Aorta (tissue), 5 donors: ENCODE results near the gene MUC12. TPM values are rescaled to one million over a fixed set of nuclear protein-coding genes. Genes with fewer than 3 reads are reported as not detected.
A peak's percentile ranks its signal among the peaks of the same experiment; 100 is the strongest.
"Not testable (repeated sequence)": the region's sequence is repeated elsewhere in the genome, so short reads cannot be mapped to it uniquely, and the experiment has no call there.

Experiments
- ATAC-seq: fragments of 200-7000 bp; cut with Tn5 transposase; one replicate; pipeline ENCODE4 v1.9.1; 2022; ENCODE audit warnings: moderate library complexity; ENCODE audit not compliant: low FRiP score
- DNase-seq, 2 donors: peaks; one replicate each; pipeline ENCODE4 v3.0.0-alpha.2; 2020
- H3K27ac ChIP-seq, 2 donors: one replicate each; pipeline ENCODE4 v1.5.1; 2013; ENCODE audit warnings: low read length in 2 of 2, mild to moderate bottlenecking in 2 of 2, moderate library complexity in 2 of 2, control low read depth in 1 of 2, inconsistent platforms in 1 of 2, low read depth in 1 of 2
- H3K27me3 ChIP-seq, 2 donors: one replicate each; pipeline ENCODE4 v1.6.1; 2013; ENCODE audit warnings: control low read depth in 1 of 2, low read length in 1 of 2, mild to moderate bottlenecking in 1 of 2, moderate library complexity in 1 of 2; ENCODE audit not compliant: insufficient read depth in 2 of 2, control insufficient read depth in 1 of 2
- H3K36me3 ChIP-seq, 2 donors: one replicate each; pipeline ENCODE4 v1.6.1; 2013; ENCODE audit warnings: control low read depth in 1 of 2, low read length in 1 of 2, mild to moderate bottlenecking in 1 of 2; ENCODE audit not compliant: insufficient read depth in 2 of 2, control insufficient read depth in 1 of 2
- H3K4me1 ChIP-seq, 2 donors: one replicate each; pipeline ENCODE4 v1.6.1; 2013; ENCODE audit warnings: low read length in 2 of 2, control low read depth in 1 of 2, mild to moderate bottlenecking in 1 of 2, moderate library complexity in 1 of 2; ENCODE audit not compliant: insufficient read depth in 2 of 2, control insufficient read depth in 1 of 2
- H3K4me3 ChIP-seq, 2 donors: one replicate each; pipeline ENCODE4 v1.5.1; 2013; ENCODE audit warnings: low read length in 2 of 2, control low read depth in 1 of 2, mild to moderate bottlenecking in 1 of 2
- H3K9me3 ChIP-seq: one replicate; pipeline ENCODE4 v1.6.1; 2013; ENCODE audit warnings: mild to moderate bottlenecking, low read length; ENCODE audit not compliant: control insufficient read depth
- WGBS, 2 donors: extraction: QIAGEN DNeasy Blood & Tissue Kit; methylation state at CpG; one replicate each; pipeline ENCODE4 v1.1.7; 2013; 5-methylcytosine and 5-hydroxymethylcytosine counted together
- intact Hi-C, 2 donors: fragments of 100-400 bp; cut with DNase I; formaldehyde crosslinking; loops; one replicate each; pipeline versions ENCODE4 v1.14.2 to v1.15.0; 2022
- polyA plus RNA-seq, 2 donors: library from polyadenylated mRNA; stranded (reverse); fragments of 200-250 nt; gene quantifications; one replicate each; pipeline ENCODE4 v1.2.3, GENCODE V29; 2013
- total RNA-seq, 2 donors: library from RNA; stranded (reverse); fragmentation: NEBNext Ultra II Directional; extraction: Animal tissue kit (Norgen Biotek cat#: 25700); gene quantifications; one replicate each; pipeline ENCODE4 v1.2.1, GENCODE V29; 2021
- donor health status: healthy with polysubstance abuse.
- donor health status: Bipolar disorder and iron deficiency.
- donor health status: DM: no; HTN: no; CAD: no.
- donor health status: DM: no; HTN: no; CAD: no.
- donor health status: DM: yes; HTN: yes; CAD: no.

The MUC12 gene
- total and polyA plus RNA-seq, 4 donors = 0.24 to 13.1 (median 1.7) TPM

- intact Hi-C loops = no loop called here
- DNase-seq (no peak), ATAC-seq (no peak)
- 90% methylated on average over 9 of the region's 9 CpGs for WGBS, 2 donors
- no peaks in the 10 kb centered on the region for H3K36me3 ChIP-seq
- H3K4me3 ChIP-seq = no peak overlapping the region
- no peaks in the 10 kb centered on the region for H3K27me3 ChIP-seq
- no peaks in the 10 kb centered on the region for H3K9me3 ChIP-seq
- H3K4me1 ChIP-seq = no peaks in the 10 kb centered on the region
- H3K27ac ChIP-seq = no peak overlapping the region
Measured at GRCh38 chr7:100991631-100992030, 22.3 kb downstream of the MUC12 start.

- H3K27me3 ChIP-seq, H3K4me1 ChIP-seq, H3K9me3 ChIP-seq, H3K36me3 ChIP-seq, ATAC-seq, DNase-seq, intact Hi-C loops, H3K27ac ChIP-seq, H3K4me3 ChIP-seq: not testable (repeated sequence)
- 83 to 88% methylated on average over 11 of the region's 12 CpGs for WGBS, 2 donors
Measured at GRCh38 chr7:100992280-100992679, 22.9 kb downstream of the MUC12 start.

DNA sequence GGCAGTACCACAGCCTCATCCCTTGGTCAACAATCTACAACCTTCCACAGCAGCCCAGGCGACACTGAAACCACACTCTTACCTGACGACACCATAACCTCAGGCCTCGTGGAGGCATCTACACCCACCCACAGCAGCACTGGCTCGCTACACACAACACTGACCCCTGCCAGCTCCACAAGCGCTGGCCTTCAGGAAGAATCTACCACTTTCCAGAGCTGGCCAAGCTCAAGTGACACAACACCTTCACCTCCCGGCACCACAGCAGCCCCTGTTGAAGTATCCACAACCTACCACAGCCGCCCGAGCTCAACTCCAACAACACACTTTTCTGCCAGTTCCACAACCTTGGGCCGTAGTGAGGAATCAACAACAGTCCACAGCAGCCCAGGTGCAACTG lies 25.3 kb downstream of the MUC12 start:
- DNase-seq, intact Hi-C loops, H3K27ac ChIP-seq, H3K4me3 ChIP-seq, H3K27me3 ChIP-seq, H3K36me3 ChIP-seq, H3K9me3 ChIP-seq, H3K4me1 ChIP-seq: not testable (repeated sequence)
- peak; percentile 72 for ATAC-seq
- no CpG with 5 or more reads among the region's 9 CpGs for WGBS, 2 donors

DNA sequence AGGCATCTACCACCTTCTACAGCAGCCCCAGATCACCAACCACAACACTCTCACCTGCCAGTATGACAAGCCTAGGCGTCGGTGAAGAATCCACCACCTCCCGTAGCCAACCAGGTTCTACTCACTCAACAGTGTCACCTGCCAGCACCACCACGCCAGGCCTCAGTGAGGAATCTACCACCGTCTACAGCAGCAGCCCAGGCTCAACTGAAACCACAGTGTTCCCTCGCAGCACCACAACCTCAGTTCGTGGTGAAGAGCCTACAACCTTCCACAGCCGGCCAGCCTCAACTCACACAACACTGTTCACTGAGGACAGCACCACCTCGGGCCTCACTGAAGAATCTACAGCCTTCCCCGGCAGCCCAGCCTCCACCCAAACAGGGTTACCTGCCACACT lies 29.2 kb downstream of the MUC12 start:
- ATAC-seq = peak; percentile 56
- intact Hi-C loops, H3K36me3 ChIP-seq, H3K27ac ChIP-seq, H3K4me3 ChIP-seq, H3K9me3 ChIP-seq, H3K4me1 ChIP-seq, H3K27me3 ChIP-seq: not testable (repeated sequence)
- WGBS, 2 donors = 86 to 89% methylated on average over 4 of the region's 10 CpGs
- DNase-seq = peak in 1 of 2 donors; percentile 24

- H3K4me1 ChIP-seq, H3K4me3 ChIP-seq, H3K27ac ChIP-seq, H3K27me3 ChIP-seq, H3K36me3 ChIP-seq, intact Hi-C loops, H3K9me3 ChIP-seq, DNase-seq: not testable (repeated sequence)
- ATAC-seq = peak; percentile 84
- no CpG with 5 or more reads among the region's 9 CpGs for WGBS, 2 donors
Measured at GRCh38 chr7:100999334-100999733, 30.0 kb downstream of the MUC12 start.

DNA sequence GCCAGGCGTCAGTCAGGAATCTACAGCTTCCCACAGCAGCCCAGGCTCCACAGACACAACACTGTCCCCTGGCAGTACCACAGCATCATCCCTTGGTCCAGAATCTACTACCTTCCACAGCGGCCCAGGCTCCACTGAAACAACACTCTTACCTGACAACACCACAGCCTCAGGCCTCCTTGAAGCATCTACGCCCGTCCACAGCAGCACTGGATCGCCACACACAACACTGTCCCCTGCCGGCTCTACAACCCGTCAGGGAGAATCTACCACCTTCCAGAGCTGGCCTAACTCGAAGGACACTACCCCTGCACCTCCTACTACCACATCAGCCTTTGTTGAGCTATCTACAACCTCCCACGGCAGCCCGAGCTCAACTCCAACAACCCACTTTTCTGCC lies 30.7 kb downstream of the MUC12 start:
- H3K9me3 ChIP-seq, intact Hi-C loops, H3K36me3 ChIP-seq, H3K4me1 ChIP-seq, H3K4me3 ChIP-seq, H3K27ac ChIP-seq, H3K27me3 ChIP-seq: not testable (repeated sequence)
- 82% methylated on average over 9 to 10 of the region's 10 CpGs for WGBS, 2 donors
- ATAC-seq (peak; percentile 59), DNase-seq (peak; percentile 38 to 79)

- intact Hi-C loops, H3K4me3 ChIP-seq, H3K9me3 ChIP-seq, ATAC-seq, H3K27me3 ChIP-seq, H3K36me3 ChIP-seq, H3K4me1 ChIP-seq, H3K27ac ChIP-seq: not testable (repeated sequence)
- WGBS, 2 donors = 95 to 100% methylated on average over 2 of the region's 8 CpGs
- peak; percentile 5 to 77 for DNase-seq
Measured at GRCh38 chr7:101002333-101002732, 33.0 kb downstream of the MUC12 start.

DNA sequence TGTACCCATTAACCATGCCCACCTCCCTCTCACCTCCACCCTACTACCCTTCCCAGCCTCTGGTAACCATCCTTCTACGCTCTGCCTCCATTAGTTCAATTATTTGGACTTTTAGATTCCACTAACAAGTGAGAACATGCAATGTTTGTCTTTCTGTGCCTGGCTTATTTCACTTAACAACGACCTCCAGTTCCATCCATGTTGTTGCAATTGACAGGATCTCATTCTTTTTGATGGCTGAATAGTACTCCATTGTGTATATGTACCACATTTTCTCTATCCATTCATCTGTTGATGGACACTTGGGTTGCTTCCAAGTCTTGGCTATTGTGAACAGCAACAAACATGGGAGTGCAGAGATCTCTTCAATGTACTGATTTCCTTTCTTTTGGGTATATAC lies 38.0 kb downstream of the MUC12 start:
- H3K4me3 ChIP-seq, H3K27me3 ChIP-seq, H3K9me3 ChIP-seq, ATAC-seq, H3K4me1 ChIP-seq, H3K27ac ChIP-seq, DNase-seq, intact Hi-C loops, H3K36me3 ChIP-seq: not testable (repeated sequence)
- WGBS, 2 donors = 68 to 82% methylated on average over 2 of the region's 2 CpGs

- H3K36me3 ChIP-seq = no peaks in the 10 kb centered on the region
- WGBS, 2 donors = 74 to 79% methylated on average over 5 of the region's 5 CpGs
- intact Hi-C loops = no loop called here
Measured at GRCh38 chr7:101009629-101010028, 40.3 kb downstream of the MUC12 start.

More at GRCh38 chr7:101009629-101010028, 40.3 kb downstream of the MUC12 start:
- no peak for ATAC-seq
- Histone ChIP-seq H3K27ac (no peak overlapping the region), H3K9me3 (no peaks in the 10 kb centered on the region), H3K4me3 (no peak overlapping the region), H3K27me3 (no peaks in the 10 kb centered on the region), H3K4me1 (no peaks in the 10 kb centered on the region)
- peak in 1 of 2 donors; percentile 2 for DNase-seq
